HL-60 (cell line): ENCODE data around the gene TRAPPC11.

Source experiments
- DNase-seq, 2 experiments: peaks; one replicate each; pipeline ENCODE4 v3.0.0-alpha.2; 2010 to 2020; ENCODE audit warnings: low read depth in 1 of 2, low spot score in 1 of 2
- H3K27ac ChIP-seq: fragments of 250-450 bp; sonication (Bioruptor Pico); replicated peaks from 2 replicates; pipeline ENCODE4 v1.5.1; 2020; ENCODE audit warnings: mild to moderate bottlenecking, moderate library complexity
- H3K27me3 ChIP-seq: fragments of 250-450 bp; sonication (Bioruptor Pico); 2 replicates; pipeline ENCODE4 v1.5.1; 2021; ENCODE audit warnings: mild to moderate bottlenecking, moderate library complexity; ENCODE audit not compliant: insufficient read depth, poor library complexity, severe bottlenecking
- H3K4me3 ChIP-seq: replicated peaks from 2 replicates; pipeline ENCODE4 v1.5.1; 2011; ENCODE audit warnings: mild to moderate bottlenecking, control low read depth, low read length; ENCODE audit not compliant: insufficient read depth
- GABPA ChIP-seq: IDR thresholded peaks from 2 replicates; pipeline ENCODE4 v1.6.1; 2012; ENCODE audit warnings: low read depth
- POLR2AphosphoS5 ChIP-seq: IDR thresholded peaks from 2 replicates; pipeline ENCODE4 v1.6.1; 2012; ENCODE audit warnings: low read depth
- SPI1 ChIP-seq: IDR thresholded peaks from 2 replicates; pipeline ENCODE4 v1.6.1; 2012; ENCODE audit warnings: low read depth, mild to moderate bottlenecking, borderline replicate concordance
- TF ChIP-seq, protein P1 (sequence below): IDR thresholded peaks from 2 replicates; pipeline ENCODE4 v1.6.1; 2012; ENCODE audit warnings: low read depth; ENCODE audit not compliant: insufficient replicate concordance
- TF ChIP-seq, protein P2 (sequence below): IDR thresholded peaks from one replicate; pipeline ENCODE4 v1.5.1; 2011; ENCODE audit warnings: low read length, control low read depth, inconsistent platforms; ENCODE audit not compliant: insufficient read depth

The TRAPPC11 gene

DNA sequence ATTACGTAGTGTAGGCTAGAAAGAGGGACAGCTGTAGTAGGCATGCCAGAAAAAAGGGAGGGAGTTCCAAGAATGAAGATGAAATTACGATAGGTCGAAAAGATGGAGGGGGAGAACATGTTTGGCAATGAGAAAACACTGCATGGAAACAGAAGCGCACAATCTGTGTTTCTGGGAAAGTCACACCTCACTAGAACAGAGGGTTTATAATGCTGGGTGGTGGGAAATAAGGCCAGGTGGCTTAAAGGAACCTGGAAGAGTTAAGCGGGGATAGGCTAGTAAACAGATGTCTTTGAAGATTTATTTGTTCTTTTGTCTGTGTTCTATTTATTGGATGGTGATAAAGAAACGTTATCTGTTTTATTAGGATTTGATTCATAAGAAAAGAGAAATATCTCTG, 29.1 kb downstream of the TRAPPC11 start:
- Histone ChIP-seq H3K27me3 (no peaks in the 10 kb centered on the region), H3K4me3 (no peak overlapping the region), H3K27ac (no peak overlapping the region)
- no peak for DNase-seq
- no peak for TF ChIP-seq SPI1
- TF ChIP-seq, protein P1, sequence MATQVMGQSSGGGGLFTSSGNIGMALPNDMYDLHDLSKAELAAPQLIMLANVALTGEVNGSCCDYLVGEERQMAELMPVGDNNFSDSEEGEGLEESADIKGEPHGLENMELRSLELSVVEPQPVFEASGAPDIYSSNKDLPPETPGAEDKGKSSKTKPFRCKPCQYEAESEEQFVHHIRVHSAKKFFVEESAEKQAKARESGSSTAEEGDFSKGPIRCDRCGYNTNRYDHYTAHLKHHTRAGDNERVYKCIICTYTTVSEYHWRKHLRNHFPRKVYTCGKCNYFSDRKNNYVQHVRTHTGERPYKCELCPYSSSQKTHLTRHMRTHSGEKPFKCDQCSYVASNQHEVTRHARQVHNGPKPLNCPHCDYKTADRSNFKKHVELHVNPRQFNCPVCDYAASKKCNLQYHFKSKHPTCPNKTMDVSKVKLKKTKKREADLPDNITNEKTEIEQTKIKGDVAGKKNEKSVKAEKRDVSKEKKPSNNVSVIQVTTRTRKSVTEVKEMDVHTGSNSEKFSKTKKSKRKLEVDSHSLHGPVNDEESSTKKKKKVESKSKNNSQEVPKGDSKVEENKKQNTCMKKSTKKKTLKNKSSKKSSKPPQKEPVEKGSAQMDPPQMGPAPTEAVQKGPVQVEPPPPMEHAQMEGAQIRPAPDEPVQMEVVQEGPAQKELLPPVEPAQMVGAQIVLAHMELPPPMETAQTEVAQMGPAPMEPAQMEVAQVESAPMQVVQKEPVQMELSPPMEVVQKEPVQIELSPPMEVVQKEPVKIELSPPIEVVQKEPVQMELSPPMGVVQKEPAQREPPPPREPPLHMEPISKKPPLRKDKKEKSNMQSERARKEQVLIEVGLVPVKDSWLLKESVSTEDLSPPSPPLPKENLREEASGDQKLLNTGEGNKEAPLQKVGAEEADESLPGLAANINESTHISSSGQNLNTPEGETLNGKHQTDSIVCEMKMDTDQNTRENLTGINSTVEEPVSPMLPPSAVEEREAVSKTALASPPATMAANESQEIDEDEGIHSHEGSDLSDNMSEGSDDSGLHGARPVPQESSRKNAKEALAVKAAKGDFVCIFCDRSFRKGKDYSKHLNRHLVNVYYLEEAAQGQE, result no peak
- TF ChIP-seq, protein P2, sequence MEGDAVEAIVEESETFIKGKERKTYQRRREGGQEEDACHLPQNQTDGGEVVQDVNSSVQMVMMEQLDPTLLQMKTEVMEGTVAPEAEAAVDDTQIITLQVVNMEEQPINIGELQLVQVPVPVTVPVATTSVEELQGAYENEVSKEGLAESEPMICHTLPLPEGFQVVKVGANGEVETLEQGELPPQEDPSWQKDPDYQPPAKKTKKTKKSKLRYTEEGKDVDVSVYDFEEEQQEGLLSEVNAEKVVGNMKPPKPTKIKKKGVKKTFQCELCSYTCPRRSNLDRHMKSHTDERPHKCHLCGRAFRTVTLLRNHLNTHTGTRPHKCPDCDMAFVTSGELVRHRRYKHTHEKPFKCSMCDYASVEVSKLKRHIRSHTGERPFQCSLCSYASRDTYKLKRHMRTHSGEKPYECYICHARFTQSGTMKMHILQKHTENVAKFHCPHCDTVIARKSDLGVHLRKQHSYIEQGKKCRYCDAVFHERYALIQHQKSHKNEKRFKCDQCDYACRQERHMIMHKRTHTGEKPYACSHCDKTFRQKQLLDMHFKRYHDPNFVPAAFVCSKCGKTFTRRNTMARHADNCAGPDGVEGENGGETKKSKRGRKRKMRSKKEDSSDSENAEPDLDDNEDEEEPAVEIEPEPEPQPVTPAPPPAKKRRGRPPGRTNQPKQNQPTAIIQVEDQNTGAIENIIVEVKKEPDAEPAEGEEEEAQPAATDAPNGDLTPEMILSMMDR, result no peak
- no peak for TF ChIP-seq POLR2AphosphoS5
- no peak for TF ChIP-seq GABPA

DNA sequence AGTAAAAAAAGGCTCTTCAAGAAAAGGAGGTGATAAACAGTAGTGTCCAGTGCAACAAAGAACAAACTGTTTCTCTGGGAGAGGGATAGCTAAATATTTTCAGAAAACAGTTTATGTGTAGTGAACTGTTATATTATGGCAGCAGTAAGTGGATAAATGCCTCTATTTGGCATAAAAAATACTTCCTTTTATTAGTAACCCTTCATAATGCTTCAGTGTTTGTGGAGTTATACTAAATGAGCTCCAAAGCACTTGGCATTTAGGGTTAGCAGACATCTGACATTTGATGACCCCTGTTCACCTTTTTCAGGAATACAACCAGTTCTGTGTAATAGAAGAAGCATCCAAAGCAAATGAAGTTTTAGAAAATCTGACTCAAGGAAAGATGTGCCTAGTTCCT, 31.9 kb downstream of the TRAPPC11 start:
- Histone ChIP-seq H3K27me3 (no peaks in the 10 kb centered on the region), H3K27ac (no peak overlapping the region), H3K4me3 (no peak overlapping the region)
- DNase-seq, result no peak
- TF ChIP-seq GABPA, result no peak

DNA sequence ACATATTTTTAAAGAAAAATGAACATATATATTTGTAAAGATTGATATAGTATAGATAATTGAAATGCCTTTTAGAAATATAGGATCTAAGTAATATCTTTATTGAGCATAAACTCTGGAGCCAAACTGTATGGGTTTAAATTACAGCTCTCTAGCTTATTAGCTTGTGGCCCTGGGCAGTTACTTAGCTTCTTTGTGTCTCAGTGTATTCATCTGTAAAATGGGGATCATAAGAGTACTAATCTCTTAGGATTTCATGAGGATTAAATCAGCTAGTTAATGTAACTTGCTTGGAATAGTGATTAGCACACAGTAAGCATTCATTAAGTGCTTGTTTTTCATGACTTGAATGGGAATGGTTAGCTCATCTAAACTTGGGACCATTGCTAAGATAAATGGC, 32.8 kb downstream of the TRAPPC11 start:
- Histone ChIP-seq H3K27ac (no peak overlapping the region), H3K27me3 (no peaks in the 10 kb centered on the region), H3K4me3 (no peak overlapping the region)
- no peak for DNase-seq
- TF ChIP-seq GABPA, result no peak
- TF ChIP-seq, protein P2, result no peak
- no peak for TF ChIP-seq POLR2AphosphoS5
- TF ChIP-seq, protein P1, result no peak
- TF ChIP-seq SPI1, result no peak

DNA sequence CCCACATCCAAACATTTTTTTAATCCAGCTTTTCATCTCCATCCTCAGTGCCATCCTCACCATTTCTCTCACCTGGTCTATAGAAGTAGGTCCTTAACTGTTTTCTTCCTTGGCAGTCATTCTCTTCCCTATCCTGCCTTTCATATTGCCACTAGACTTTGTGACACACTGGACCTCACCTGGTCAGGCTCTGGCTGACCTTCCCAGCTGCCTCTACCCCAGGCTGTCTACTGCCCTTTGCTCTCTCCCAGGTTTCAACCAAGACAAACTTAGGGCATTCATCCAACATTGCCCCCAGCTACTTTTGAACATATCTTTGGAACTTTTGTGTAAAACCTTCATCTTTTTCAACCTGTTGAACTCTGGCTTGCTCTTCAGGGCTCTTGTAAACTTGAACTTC, 39.8 kb downstream of the TRAPPC11 start:
- no peak for DNase-seq
- H3K4me3 ChIP-seq, result no peak overlapping the region
- TF ChIP-seq GABPA, result no peak
- TF ChIP-seq, protein P2, result no peak
- TF ChIP-seq POLR2AphosphoS5, result no peak
- TF ChIP-seq, protein P1, result no peak
- no peak for TF ChIP-seq SPI1
- no peak overlapping the region for H3K27ac ChIP-seq
- H3K27me3 ChIP-seq, result no peaks in the 10 kb centered on the region
